Epidermal melanocyte (primary cell): ENCODE results near the gene TNC.

Experiments
- DNase-seq: peaks from one replicate; pipeline ENCODE4 v3.0.0; 2011; ENCODE audit warnings: low spot score; ENCODE audit not compliant: insufficient read length

TNC gene

GRCh38 chr9:115058175-115058574 lies 59.8 kb downstream of the TNC start:
- DNase-seq: no peak

- DNase-seq: no peak
Measured at GRCh38 chr9:115057559-115057958, 60.4 kb downstream of the TNC start.

- no peak for DNase-seq
Measured at GRCh38 chr9:115050002-115050490, 67.9 kb downstream of the TNC start.

- no peak for DNase-seq
Measured at GRCh38 chr9:115046824-115047223, 71.1 kb downstream of the TNC start.

GRCh38 chr9:115046199-115046598 lies 71.8 kb downstream of the TNC start:
- no peak for DNase-seq

- DNase-seq: no peak
Measured at GRCh38 chr9:115043632-115044031, 74.3 kb downstream of the TNC start.

GRCh38 chr9:115042781-115043509 lies 75.0 kb downstream of the TNC start:
- no peak for DNase-seq

- no peak for DNase-seq
Measured at GRCh38 chr9:115039516-115040120, 78.3 kb downstream of the TNC start.

GRCh38 chr9:115038178-115038577 lies 79.8 kb downstream of the TNC start:
- no peak for DNase-seq

- no peak for DNase-seq
Measured at GRCh38 chr9:115036691-115037090, 81.3 kb downstream of the TNC start.

GRCh38 chr9:115035841-115036612 lies 81.9 kb downstream of the TNC start:
- DNase-seq: no peak

GRCh38 chr9:115034801-115035200 lies 83.2 kb downstream of the TNC start:
- DNase-seq: peak; percentile 32

GRCh38 chr9:115033800-115034199 lies 84.2 kb downstream of the TNC start:
- no peak for DNase-seq

- DNase-seq: no peak
Measured at GRCh38 chr9:115032296-115032695, 85.7 kb downstream of the TNC start.

- DNase-seq: no peak
Measured at GRCh38 chr9:115030006-115030405, 88.0 kb downstream of the TNC start.

GRCh38 chr9:115025721-115026120 lies 92.2 kb downstream of the TNC start:
- no peak for DNase-seq

- no peak for DNase-seq
Measured at GRCh38 chr9:115024925-115025535, 92.9 kb downstream of the TNC start.

GRCh38 chr9:115022760-115023434 lies 95.1 kb downstream of the TNC start:
- DNase-seq: no peak

- no peak for DNase-seq
Measured at GRCh38 chr9:115018547-115019435, 99.2 kb downstream of the TNC start.

GRCh38 chr9:115016344-115016743 lies 101.6 kb downstream of the TNC start:
- no peak for DNase-seq
